Hematopoietic multipotent progenitor cell treated with erythropoietin and hydrocortisone succinate and interleukin-3 and kit ligand, for 17 days (in vitro differentiated cells): Measurements from ENCODE around the gene HLA-DRB5.
"Not testable (repeated sequence)": the region's sequence is repeated elsewhere in the genome, so short reads cannot be mapped to it uniquely, and the experiment has no call there.

ENCODE experiments used
- DNase-seq: peaks from one replicate; pipeline ENCODE4 v3.0.0-alpha.2; 2015; ENCODE audit warnings: low spot score

HLA-DRB5 gene

DNA sequence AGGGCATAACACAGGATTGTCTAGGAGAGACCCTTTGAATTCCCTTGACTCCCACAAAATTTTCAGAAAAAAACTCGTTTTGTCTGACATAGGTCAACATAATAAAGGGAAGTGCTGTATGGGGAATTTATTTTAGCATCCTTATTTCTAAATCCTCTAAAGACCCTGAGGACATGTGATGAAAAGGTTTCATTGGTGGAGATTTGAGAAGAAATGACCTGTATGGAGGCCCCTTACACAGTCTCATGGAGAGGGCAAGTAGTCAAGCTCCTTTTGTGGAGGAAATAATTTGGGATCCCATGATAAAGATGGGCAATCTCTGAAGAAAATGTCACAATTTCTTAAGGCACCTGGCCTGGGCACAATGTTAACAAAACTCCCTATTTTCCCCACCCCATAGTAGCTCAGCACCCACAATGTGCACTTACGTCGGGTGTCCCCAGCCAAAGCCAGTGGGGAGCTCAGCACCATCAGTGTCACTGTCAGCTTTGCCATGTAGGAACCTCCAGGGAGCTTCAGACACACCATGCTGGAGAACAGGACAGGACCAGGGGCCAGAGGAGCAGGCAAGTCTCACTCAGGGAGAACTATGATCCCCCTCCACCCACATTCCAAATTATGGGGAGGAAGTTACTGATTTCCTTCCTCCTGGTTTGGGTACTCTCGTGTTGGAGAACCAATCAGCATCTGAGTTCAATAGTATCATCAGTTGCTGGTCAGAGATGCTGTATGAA lies at the start of gene HLA-DRB5:
Gene HLA-DRB5, minus strand, starts transcription at position 591 of the 734 bp plus-strand sequence. Its CDS starts 63 bp downstream, at position 528.
- DNase-seq: no peak

DNA sequence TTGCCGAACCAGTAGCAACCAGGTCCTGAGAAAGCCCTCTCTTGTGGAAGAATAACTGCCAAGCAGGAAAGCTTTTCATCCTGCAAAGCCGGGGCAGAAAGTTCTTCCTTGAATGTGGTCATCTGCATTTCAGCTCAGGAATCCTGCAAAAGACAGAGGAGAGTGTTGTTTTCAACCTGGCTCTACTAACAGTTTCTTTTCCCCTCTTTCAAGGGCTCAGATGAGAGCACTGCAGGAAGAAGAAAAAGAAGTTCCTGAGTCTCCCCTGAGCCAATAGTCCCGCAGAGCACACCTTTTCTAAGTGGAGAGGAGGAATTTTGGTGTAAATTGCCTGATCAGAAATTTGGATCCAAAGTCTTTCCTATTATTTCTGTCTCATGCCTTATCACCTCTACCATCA lies 48.9 kb upstream of the HLA-DRB5 start:
- DNase-seq: no peak

DNA sequence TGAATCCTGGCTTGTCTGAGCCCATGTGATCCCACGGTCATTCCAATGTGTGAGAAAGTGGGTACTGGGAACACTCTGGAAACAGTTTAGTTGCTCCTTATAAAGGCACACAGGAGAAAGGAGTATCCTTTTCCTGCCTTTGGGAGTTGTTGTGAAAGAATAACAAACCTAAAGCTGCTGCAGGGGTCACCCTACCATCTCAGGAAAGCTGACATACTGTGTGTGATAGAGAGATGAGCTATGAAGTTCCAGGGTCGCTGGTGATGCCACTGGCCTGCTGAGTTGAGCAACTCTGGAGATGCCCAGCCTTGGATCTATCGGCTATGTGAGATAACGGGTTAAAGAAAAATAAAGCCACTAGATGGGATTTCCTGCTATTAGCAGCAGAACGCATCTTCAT lies 47.4 kb upstream of the HLA-DRB5 start:
- not testable (repeated sequence) for DNase-seq

- DNase-seq: no peak
Measured at GRCh38 chr6:32576250-32576649, 46.2 kb upstream of the HLA-DRB5 start.

- DNase-seq: no peak
Measured at GRCh38 chr6:32570363-32570905, 40.3 kb upstream of the HLA-DRB5 start.

DNA sequence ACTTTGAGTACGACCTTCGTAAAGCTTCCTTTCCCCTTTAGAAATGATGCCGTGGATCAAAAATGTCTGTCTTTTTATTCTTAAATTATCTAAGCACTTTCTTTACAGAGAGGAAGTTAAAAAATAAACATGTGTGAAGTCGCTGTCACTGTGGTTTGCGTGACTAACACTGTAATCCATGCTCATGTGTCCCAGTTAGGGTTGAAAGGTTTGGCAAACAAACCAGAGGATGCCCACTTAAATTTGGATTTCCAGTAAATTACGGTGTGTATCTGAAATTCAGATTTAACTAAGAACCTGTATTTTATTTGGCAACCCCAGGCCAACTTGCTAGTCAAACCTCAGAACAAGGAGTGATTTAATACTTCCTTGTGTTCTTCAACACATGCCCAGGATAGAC lies 38.5 kb upstream of the HLA-DRB5 start:
- DNase-seq: no peak

DNA sequence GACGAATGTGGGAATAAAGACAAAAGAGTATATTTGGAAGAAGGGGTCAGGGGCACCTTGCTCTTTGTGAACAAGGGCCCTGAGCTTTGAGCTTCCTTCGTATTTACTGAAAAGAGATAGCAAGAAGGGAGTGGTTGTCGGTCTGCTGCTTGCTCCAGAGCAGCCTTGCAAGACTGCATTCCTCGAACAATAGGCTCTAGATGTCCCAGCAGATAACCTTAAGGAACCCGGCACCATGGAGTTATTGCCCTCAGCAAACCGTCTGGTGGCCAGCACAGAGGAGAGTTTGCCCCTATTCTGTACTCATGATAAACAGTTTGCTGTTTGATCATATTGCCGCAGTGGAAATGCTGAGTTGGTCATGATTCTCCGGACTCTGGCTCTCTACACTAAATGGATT lies 36.9 kb upstream of the HLA-DRB5 start:
- DNase-seq: no peak

- no peak for DNase-seq
Measured at GRCh38 chr6:32565511-32565910, 35.4 kb upstream of the HLA-DRB5 start.

GRCh38 chr6:32562940-32563339 lies 32.9 kb upstream of the HLA-DRB5 start:
- no peak for DNase-seq

DNA sequence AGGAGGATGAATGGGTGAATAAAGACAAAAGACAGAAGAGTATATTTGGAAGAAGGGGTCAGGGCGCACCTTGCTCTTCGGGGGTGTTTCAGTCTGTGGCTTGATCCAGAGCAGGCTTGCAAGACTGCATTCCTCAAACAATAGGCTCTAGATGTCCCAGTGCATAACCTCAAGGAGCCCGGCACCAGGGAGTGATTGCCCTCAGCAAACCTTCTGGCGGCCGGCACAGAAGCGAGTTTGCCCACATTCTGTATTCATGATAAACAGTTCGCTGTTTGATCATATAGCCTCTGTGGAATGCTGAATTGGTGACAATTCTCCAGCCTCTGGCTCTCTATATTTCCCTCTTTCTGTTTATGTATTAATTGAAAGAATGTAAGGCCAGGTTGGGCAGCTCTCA lies 29.7 kb upstream of the HLA-DRB5 start:
- DNase-seq: no peak

- no peak for DNase-seq
Measured at GRCh38 chr6:32558426-32559057, 28.5 kb upstream of the HLA-DRB5 start.

DNA sequence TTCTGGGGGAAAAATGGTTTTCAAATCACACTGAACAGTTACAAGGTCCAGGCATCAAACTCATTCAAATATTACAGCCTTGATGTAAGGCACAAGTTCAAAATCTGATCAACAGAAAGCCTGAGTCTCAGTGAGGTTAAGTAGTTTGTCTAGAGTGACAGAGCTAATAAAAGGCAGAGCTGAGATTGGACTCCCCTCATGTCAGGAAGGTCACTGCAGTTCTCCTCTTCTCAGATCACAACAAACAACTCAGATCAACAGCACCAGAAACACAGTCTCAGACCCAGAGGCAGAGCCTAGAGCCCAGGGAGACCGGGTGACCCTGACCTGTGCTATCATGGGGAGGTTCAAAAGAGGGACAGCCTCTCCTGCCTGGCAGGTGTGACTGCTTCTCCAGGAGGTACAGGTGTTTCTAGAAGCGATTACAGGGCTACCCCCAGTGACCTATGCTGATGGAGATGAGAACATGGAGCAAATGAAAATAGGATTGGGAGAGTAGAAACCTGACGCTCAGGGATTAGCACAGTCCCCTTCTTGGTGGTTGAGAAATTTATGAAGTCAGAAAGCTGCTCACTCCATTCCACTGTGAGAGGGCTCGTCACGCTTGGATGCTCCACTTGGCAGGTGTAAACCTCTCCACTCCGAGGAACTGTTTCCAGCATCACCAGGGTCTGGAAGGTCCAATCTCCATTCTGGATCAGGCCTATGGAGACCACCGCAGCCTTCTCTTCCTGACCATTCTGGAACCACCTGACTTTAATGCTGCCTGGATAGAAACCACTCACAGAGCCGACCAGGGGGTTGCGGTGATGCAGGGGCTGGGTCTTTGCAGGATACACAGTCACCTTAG lies 24.3 kb upstream of the HLA-DRB5 start:
- DNase-seq: no peak

GRCh38 chr6:32553037-32553742 lies 23.1 kb upstream of the HLA-DRB5 start:
- DNase-seq: no peak

GRCh38 chr6:32551410-32551809 lies 21.3 kb upstream of the HLA-DRB5 start:
- no peak for DNase-seq

DNA sequence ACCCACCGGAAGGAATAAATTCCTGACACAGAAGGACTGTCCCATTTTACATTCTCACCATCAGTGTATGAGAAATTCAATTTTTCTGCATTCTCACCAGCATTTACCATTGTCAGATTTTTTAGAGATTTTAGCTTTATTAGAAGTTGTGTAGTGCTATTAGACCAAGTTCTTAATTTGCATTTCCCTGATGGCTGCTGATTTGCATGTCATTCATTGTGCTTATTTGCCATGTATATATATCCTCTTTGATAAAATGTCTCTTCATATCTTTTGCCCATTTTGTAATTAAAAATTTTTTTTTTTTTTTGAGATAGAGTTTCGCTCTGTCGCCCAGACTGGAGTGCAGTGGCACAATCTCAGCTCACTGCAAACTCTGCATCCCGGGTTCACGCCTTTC lies 9.8 kb upstream of the HLA-DRB5 start:
- DNase-seq: no peak

GRCh38 chr6:32530431-32530793 lies 325 bp upstream of the HLA-DRB5 start:
- not testable (repeated sequence) for DNase-seq

- DNase-seq: no peak
Measured at GRCh38 chr6:32522302-32523047, 7.6 kb downstream of the HLA-DRB5 start.

DNA sequence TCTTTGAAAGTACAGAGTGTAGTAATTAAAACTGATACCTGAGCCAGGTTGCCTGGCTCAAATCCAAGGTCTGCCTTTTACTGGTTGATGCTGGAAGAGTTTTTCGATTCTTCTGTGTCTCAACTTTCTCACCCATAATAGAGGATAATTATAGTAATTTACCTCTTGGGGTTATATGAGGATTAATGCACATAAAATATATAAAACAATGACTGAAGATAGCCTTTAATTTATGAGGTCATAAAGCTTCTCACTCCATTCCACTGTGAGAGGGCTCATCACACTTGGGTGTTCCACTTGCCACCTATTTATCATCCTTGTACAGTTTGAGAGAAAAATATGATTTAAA lies 10.2 kb downstream of the HLA-DRB5 start:
- no peak for DNase-seq

GRCh38 chr6:32519118-32519909 lies 10.8 kb downstream of the HLA-DRB5 start:
- no peak for DNase-seq

- DNase-seq: no peak
Measured at GRCh38 chr6:32517654-32518445, 12.2 kb downstream of the HLA-DRB5 start.
